ENCODE measurements around the gene CXCL17. TPM values are rescaled to one million over a fixed set of nuclear protein-coding genes. Genes with fewer than 3 reads are reported as not detected.

CXCL17 gene
- total RNA-seq, 4 donors from 2014 or later, result not detected

DNA sequence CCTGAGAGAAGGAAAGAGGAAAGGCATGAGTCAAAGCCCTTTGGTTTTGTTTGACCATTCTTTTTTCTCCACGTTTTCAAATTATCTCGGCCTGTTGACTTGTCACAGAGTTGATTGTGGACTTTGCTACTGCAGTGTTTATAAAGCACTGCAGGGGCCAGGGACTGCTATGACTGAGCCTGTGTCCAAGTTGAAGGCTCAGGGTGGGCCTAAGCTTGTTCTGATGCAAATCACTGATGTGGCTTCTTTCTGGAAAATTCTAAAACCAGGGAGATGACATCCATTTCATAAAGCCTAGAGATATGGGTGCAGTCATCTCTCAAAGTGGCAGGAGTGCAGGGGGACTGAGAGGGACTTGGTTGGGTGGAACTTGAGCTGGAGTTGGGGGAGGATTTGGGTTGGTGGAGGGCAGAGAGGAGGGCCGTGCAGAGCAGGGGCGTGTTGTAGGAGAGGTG lies 1.2 kb upstream of the CXCL17 start:
- TF ChIP-seq, protein P1, sequence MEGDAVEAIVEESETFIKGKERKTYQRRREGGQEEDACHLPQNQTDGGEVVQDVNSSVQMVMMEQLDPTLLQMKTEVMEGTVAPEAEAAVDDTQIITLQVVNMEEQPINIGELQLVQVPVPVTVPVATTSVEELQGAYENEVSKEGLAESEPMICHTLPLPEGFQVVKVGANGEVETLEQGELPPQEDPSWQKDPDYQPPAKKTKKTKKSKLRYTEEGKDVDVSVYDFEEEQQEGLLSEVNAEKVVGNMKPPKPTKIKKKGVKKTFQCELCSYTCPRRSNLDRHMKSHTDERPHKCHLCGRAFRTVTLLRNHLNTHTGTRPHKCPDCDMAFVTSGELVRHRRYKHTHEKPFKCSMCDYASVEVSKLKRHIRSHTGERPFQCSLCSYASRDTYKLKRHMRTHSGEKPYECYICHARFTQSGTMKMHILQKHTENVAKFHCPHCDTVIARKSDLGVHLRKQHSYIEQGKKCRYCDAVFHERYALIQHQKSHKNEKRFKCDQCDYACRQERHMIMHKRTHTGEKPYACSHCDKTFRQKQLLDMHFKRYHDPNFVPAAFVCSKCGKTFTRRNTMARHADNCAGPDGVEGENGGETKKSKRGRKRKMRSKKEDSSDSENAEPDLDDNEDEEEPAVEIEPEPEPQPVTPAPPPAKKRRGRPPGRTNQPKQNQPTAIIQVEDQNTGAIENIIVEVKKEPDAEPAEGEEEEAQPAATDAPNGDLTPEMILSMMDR (IDR thresholded peaks at IDR 0.05; ENCODE audit: low read depth), result no peak

DNA sequence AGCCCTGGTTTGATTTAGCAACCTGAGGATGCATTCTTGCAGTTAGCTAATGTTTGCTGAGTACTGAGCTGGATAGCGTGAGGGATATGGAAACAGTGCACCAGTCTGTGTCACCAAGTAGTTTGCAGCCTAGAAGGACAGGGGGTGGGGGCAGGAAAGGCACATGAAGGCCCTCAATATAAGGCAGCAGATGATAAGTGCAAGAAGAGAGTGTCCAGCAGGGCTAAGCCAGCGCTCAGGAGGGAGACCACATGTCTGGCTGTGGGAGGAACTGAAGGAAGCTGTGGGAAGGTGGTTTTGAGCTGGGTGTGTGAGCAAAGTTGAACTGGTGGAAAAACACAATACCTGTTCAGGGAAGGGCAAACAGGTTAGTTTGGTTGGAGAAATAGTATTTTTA lies 1.7 kb downstream of the CXCL17 start:
- TF ChIP-seq, protein P1 (IDR thresholded peaks at IDR 0.05; ENCODE audit: low read depth), result no peak

DNA sequence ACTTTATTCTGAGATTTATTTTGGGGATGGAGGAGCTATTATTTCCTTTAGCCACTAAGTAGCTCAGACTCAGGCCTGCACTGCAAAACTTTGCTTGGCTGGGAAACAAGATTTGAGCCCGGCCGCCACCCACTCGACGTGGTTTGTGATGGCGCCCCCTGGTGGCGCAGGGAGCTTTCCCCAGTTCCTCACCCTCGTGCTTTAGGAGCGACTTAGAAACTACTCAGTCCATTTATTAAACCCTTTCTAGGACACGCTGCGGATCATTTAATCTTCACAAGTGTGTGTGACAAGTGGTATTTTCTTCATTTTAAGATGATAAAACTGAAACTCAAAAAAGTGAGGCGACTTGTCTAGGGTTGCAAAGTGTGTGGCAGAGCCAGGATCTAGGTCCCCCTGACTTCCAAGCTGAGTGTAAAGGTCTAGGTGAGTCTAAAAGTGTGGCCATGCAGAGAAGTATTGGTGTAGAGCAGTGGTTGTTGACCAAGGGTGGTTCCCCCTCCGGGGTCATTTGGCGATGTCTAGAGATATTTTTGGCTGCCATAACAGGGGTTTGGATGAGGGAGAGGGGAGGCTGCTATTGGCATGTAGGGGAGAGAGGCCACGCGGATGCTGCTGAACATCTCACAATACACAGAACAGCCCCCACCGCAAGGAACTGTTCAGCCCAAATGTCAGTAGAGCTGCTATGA lies 2.2 kb downstream of the CXCL17 start:
- TF ChIP-seq, protein P1 (IDR thresholded peaks at IDR 0.05; ENCODE audit: low read depth), result no peak

DNA sequence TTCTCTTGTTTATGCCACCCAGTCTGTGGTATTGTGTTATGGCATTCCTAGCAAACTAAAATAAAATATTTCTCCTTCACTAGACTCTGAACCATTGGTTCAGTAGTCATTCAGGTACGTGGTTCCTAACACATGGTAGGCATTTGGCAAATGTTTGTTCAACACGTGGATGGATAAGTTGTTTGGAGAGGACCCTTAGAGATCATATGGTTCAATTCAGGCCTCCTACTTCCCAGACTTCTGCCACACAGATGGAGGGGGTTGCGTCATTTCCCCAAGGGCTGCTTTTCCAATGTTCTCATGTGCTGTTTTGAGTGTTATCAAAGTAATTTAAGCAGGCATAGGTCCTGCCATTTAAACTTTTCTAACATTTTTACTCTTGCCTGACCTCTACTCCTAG lies 6.7 kb downstream of the CXCL17 start:
- TF ChIP-seq, protein P1 (IDR thresholded peaks at IDR 0.05; ENCODE audit: low read depth), result no peak

DNA sequence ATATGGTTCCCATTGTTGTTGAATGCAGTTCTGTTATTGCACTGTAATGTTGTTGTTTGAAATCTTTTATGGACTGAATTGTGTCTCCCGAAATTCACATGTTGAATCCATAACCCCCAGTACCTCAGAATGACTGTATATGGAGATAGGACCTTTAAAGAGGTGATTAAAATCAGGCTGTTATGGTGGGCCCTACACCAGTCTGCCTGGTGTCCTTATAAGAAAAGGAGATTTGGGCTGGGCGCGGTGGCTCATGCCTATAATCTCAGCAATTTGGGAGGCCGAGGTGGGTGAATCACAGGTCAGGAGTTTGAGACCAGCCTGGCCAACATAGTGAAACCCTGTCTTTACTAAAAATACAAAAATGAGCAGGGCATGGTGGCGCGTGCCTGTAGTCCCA lies 7.4 kb downstream of the CXCL17 start:
- TF ChIP-seq, protein P1 (IDR thresholded peaks at IDR 0.05; ENCODE audit: low read depth), result no peak

DNA sequence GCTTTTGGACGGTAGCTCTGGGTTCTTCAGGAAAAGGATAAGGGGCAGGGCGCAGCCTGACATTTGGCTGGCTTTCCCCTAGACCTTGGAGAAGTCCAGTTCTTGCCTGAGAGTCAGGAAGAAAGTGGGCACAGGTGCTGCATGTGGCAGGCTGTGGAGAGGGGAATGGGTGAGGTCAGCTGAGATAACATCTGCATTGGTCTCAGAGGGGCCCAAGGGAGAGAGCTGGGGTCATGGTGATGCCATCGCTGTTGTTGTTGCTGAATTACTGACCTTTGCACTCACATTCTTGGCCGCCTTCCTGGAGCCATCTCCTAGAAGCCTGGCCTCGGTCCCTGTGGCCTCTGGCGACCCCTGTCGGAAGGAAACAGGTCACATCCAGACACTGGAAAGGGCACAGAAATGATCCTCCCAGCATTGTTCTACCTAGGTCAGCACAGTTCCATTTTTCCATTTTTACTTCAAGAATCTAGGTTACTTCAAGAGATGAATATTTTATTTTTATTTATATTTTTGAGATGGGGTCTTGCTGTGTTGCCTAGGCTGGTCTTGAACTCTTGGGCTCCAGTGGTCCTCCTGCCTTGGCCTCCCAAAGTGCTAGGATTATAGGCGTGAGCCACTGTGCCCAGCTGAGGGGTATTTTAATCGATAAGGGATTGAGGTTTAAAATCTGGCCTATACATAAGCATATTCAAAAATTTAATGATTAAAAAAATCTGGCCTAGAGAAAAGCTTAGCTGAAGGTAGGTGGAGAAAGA lies 9.1 kb downstream of the CXCL17 start:
- TF ChIP-seq, protein P1 (IDR thresholded peaks at IDR 0.05; ENCODE audit: low read depth), result no peak

DNA sequence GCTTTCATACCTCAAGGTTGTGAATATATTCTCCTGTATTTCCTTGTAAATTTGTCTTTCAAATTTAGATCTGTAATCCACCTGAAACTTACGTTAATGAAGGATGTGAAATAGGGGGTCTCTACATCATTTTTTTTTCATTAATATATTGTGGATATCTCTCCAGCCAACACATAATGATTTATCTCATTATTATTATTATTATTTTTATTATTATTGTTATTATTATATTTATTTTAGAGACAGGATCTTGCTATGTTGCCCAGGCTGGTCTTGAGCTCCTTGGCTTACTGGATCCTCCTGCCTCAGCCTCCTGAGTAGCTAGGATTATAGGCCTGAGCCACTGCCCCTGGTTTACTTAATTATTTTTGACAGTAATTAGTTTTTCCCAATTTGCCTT lies 11.3 kb downstream of the CXCL17 start:
- TF ChIP-seq, protein P1 (IDR thresholded peaks at IDR 0.05; ENCODE audit: low read depth), result no peak
